ENCODE data around the gene HS1BP3. TPM values are rescaled to one million over a fixed set of nuclear protein-coding genes. Genes with fewer than 3 reads are reported as not detected.

Gene HS1BP3
- total RNA-seq, 1 donor from 2014 or later, result 37.9 TPM

GRCh38 chr2:20629581-20630171, 21.2 kb downstream of the HS1BP3 start:
- no peak for DNase-seq (ENCODE audit: low spot score)

GRCh38 chr2:20629181-20629580, 21.7 kb downstream of the HS1BP3 start:
- no peak for DNase-seq (ENCODE audit: low spot score)

- no peak for DNase-seq (ENCODE audit: low spot score)
Measured at GRCh38 chr2:20627712-20628380, 23.1 kb downstream of the HS1BP3 start.

- no peak for DNase-seq (ENCODE audit: low spot score)
Measured at GRCh38 chr2:20626698-20627513, 24.0 kb downstream of the HS1BP3 start.

GRCh38 chr2:20626392-20626697, 24.6 kb downstream of the HS1BP3 start:
- DNase-seq (ENCODE audit: low spot score), result no peak

GRCh38 chr2:20625491-20626391, 25.2 kb downstream of the HS1BP3 start:
- no peak for DNase-seq (ENCODE audit: low spot score)

GRCh38 chr2:20624884-20625485, 25.9 kb downstream of the HS1BP3 start:
- no peak for DNase-seq (ENCODE audit: low spot score)

GRCh38 chr2:20624156-20624883, 26.6 kb downstream of the HS1BP3 start:
- DNase-seq (ENCODE audit: low spot score), result no peak

GRCh38 chr2:20623741-20624155, 27.1 kb downstream of the HS1BP3 start:
- no peak for DNase-seq (ENCODE audit: low spot score)

GRCh38 chr2:20623241-20623640, 27.7 kb downstream of the HS1BP3 start:
- DNase-seq (ENCODE audit: low spot score), result no peak

GRCh38 chr2:20622731-20623130, 28.2 kb downstream of the HS1BP3 start:
- no peak for DNase-seq (ENCODE audit: low spot score)

- no peak for DNase-seq (ENCODE audit: low spot score)
Measured at GRCh38 chr2:20622296-20622686, 28.6 kb downstream of the HS1BP3 start.

GRCh38 chr2:20621366-20622295, 29.3 kb downstream of the HS1BP3 start:
- DNase-seq (ENCODE audit: low spot score), result no peak

GRCh38 chr2:20620696-20621365, 30.1 kb downstream of the HS1BP3 start:
- DNase-seq (ENCODE audit: low spot score), result no peak

- no peak for DNase-seq (ENCODE audit: low spot score)
Measured at GRCh38 chr2:20620271-20620681, 30.6 kb downstream of the HS1BP3 start.

- no peak for DNase-seq (ENCODE audit: low spot score)
Measured at GRCh38 chr2:20619624-20620024, 31.3 kb downstream of the HS1BP3 start.

GRCh38 chr2:20618886-20619521, 31.9 kb downstream of the HS1BP3 start:
- DNase-seq (ENCODE audit: low spot score), result no peak

- DNase-seq (ENCODE audit: low spot score), result no peak
Measured at GRCh38 chr2:20618468-20618885, 32.4 kb downstream of the HS1BP3 start.

All from ureter (tissue), 1 donor.